PFSK-1 (cell line): ENCODE data around the gene TPT1.

Experiments used
- FOXP2 ChIP-seq: optimal IDR thresholded peaks from 2 replicates; pipeline ENCODE3; 2011; ENCODE audit warnings: borderline replicate concordance, control low read depth, inconsistent platforms; ENCODE audit not compliant: insufficient read depth; ENCODE audit errors: extremely low read length, extremely low read depth
- POLR2AphosphoS5 ChIP-seq: IDR thresholded peaks from 2 replicates; pipeline ENCODE4 v1.6.1; 2012; ENCODE audit warnings: low read depth, mild to moderate bottlenecking, control low read depth, low read length, moderate library complexity
- REST ChIP-seq, 2 experiments: IDR thresholded peaks; 2 replicates each; pipeline versions ENCODE4 v1.6.1 to v1.8.0; 2011 to 2012; ENCODE audit warnings: low read depth in 2 of 2, low read length in 2 of 2, control low read depth in 1 of 2, inconsistent platforms in 1 of 2, mild to moderate bottlenecking in 1 of 2, moderate library complexity in 1 of 2; ENCODE audit not compliant: insufficient read depth in 1 of 2
- SIN3A ChIP-seq: IDR thresholded peaks from 2 replicates; pipeline ENCODE4 v1.6.1; 2012; ENCODE audit warnings: mild to moderate bottlenecking, low read length, moderate library complexity, borderline replicate concordance; ENCODE audit not compliant: insufficient read depth
- TAF1 ChIP-seq: IDR thresholded peaks from 2 replicates; pipeline ENCODE4 v1.6.1; 2012; ENCODE audit warnings: low read length, control low read depth, borderline replicate concordance; ENCODE audit not compliant: insufficient read depth

Gene TPT1

GRCh38 chr13:45327253-45327955 is 13.6 kb downstream of the TPT1 start:
- no peak for TF ChIP-seq REST (IDR thresholded peaks at IDR 0.05; ENCODE audit: insufficient read depth in 1 of 2, low read depth in 2 of 2, low read length in 2 of 2)
- no peak for TF ChIP-seq POLR2AphosphoS5
- TF ChIP-seq TAF1: no peak
- no peak for TF ChIP-seq SIN3A
- no peak for TF ChIP-seq FOXP2

GRCh38 chr13:45325806-45326205 is 15.2 kb downstream of the TPT1 start:
- TF ChIP-seq FOXP2 (no peak), POLR2AphosphoS5 (no peak), SIN3A (no peak), REST (IDR thresholded peaks at IDR 0.05; ENCODE audit: insufficient read depth in 1 of 2, low read depth in 2 of 2, low read length in 2 of 2) (no peak), TAF1 (no peak)

- TF ChIP-seq REST (IDR thresholded peaks at IDR 0.05; ENCODE audit: insufficient read depth in 1 of 2, low read depth in 2 of 2, low read length in 2 of 2) (no peak), TAF1 (no peak), SIN3A (no peak), POLR2AphosphoS5 (no peak), FOXP2 (no peak)
Observed at GRCh38 chr13:45320876-45321629, 19.9 kb downstream of the TPT1 start.

- TF ChIP-seq FOXP2 (no peak), TAF1 (no peak), REST (IDR thresholded peaks at IDR 0.05; ENCODE audit: insufficient read depth in 1 of 2, low read depth in 2 of 2, low read length in 2 of 2) (no peak), SIN3A (no peak), POLR2AphosphoS5 (no peak)
Observed at GRCh38 chr13:45316996-45317395, 24.0 kb downstream of the TPT1 start.

- no peak for TF ChIP-seq TAF1
- no peak for TF ChIP-seq POLR2AphosphoS5
- no peak for TF ChIP-seq REST (IDR thresholded peaks at IDR 0.05; ENCODE audit: insufficient read depth in 1 of 2, low read depth in 2 of 2, low read length in 2 of 2)
- no peak for TF ChIP-seq SIN3A
- TF ChIP-seq FOXP2: no peak
Observed at GRCh38 chr13:45316338-45316737, 24.6 kb downstream of the TPT1 start.
